ENCODE measurements around the gene ANHX. TPM values are rescaled to one million over a fixed set of nuclear protein-coding genes. Genes with fewer than 3 reads are reported as not detected.

The ANHX gene
- total and polyA plus RNA-seq, 5 donors from 2014 or later, result not detected

- Histone ChIP-seq H3K4me3 (ENCODE audit: low read depth, low read length) (no peak overlapping the region), H3K36me3 (ENCODE audit: control insufficient read depth, insufficient read depth, low read length) (no peaks in the 10 kb centered on the region), H3K27ac (ENCODE audit: insufficient read depth, low read length, poor library complexity, severe bottlenecking) (no peak overlapping the region), H3K9me3 (ENCODE audit: control insufficient read depth in 2 of 2, low read length in 2 of 2) (peaks cover 6 to 44% of the 10 kb centered on the region in 2 experiments), H3K4me1 (ENCODE audit: control insufficient read depth, insufficient read depth, low read length, poor library complexity, severe bottlenecking) (no peaks in the 10 kb centered on the region), H3K27me3 (ENCODE audit: control insufficient read depth, insufficient read depth, low read length) (no peaks in the 10 kb centered on the region)
- DNase-seq (no peak), ATAC-seq (ENCODE audit: low read depth in 2 of 2) (no peak)
- Mint-ChIP-seq H3K4me1 (peaks cover 0 to 4% (median 1%) of the 10 kb centered on the region in 4 donors), H3K36me3 (peaks cover 5% of the 10 kb centered on the region), H3K27ac (no peak overlapping the region), H3K4me3 (no peak overlapping the region), H3K9me3 (peaks cover 2 to 19% (median 6%) of the 10 kb centered on the region in 7 donors), H3K27me3 (no peaks in the 10 kb centered on the region)
Observed at GRCh38 chr12:133234971-133235370, 706 bp downstream of the ANHX start.

GRCh38 chr12:133233993-133234564, 1.6 kb downstream of the ANHX start:
- Histone ChIP-seq H3K4me1 (ENCODE audit: control insufficient read depth, insufficient read depth, low read length, poor library complexity, severe bottlenecking) (no peaks in the 10 kb centered on the region), H3K27me3 (ENCODE audit: control insufficient read depth, insufficient read depth, low read length) (no peaks in the 10 kb centered on the region), H3K27ac (ENCODE audit: insufficient read depth, low read length, poor library complexity, severe bottlenecking) (no peak overlapping the region), H3K9me3 (ENCODE audit: control insufficient read depth in 2 of 2, low read length in 2 of 2) (peaks cover 5 to 35% of the 10 kb centered on the region in 2 experiments), H3K36me3 (ENCODE audit: control insufficient read depth, insufficient read depth, low read length) (no peaks in the 10 kb centered on the region), H3K4me3 (ENCODE audit: low read depth, low read length) (no peak overlapping the region)
- Mint-ChIP-seq H3K27ac (no peak overlapping the region), H3K36me3 (peaks cover 5% of the 10 kb centered on the region), H3K4me1 (peaks cover 0 to 4% (median 1%) of the 10 kb centered on the region in 4 donors), H3K9me3 (peaks cover 0 to 20% (median 9%) of the 10 kb centered on the region in 7 donors), H3K27me3 (no peaks in the 10 kb centered on the region), H3K4me3 (no peak overlapping the region)
- ATAC-seq (ENCODE audit: low read depth in 2 of 2) (no peak), DNase-seq (no peak)

- H3K4me1 ChIP-seq (ENCODE audit: control insufficient read depth, insufficient read depth, low read length, poor library complexity, severe bottlenecking), result no peaks in the 10 kb centered on the region
- H3K36me3 Mint-ChIP-seq, result peaks cover 5% of the 10 kb centered on the region
- no peaks in the 10 kb centered on the region for H3K27me3 Mint-ChIP-seq
- peaks cover 0 to 4% (median 1%) of the 10 kb centered on the region in 4 donors for H3K4me1 Mint-ChIP-seq
- H3K4me3 Mint-ChIP-seq, result peak overlapping the region in 1 of 4 donors; percentile 63
- H3K27ac ChIP-seq (ENCODE audit: insufficient read depth, low read length, poor library complexity, severe bottlenecking), result no peak overlapping the region
- peaks cover 4 to 20% (median 12%) of the 10 kb centered on the region in 7 donors for H3K9me3 Mint-ChIP-seq
- H3K4me3 ChIP-seq (ENCODE audit: low read depth, low read length), result no peak overlapping the region
- DNase-seq (no peak), ATAC-seq (ENCODE audit: low read depth in 2 of 2) (no peak)
- no peaks in the 10 kb centered on the region for H3K27me3 ChIP-seq (ENCODE audit: control insufficient read depth, insufficient read depth, low read length)
- H3K9me3 ChIP-seq (ENCODE audit: control insufficient read depth in 2 of 2, low read length in 2 of 2), result peaks cover 4 to 44% of the 10 kb centered on the region in 2 experiments
- H3K27ac Mint-ChIP-seq, result no peak overlapping the region
- no peaks in the 10 kb centered on the region for H3K36me3 ChIP-seq (ENCODE audit: control insufficient read depth, insufficient read depth, low read length)
Observed at GRCh38 chr12:133233006-133233405, 2.7 kb downstream of the ANHX start.

- peaks cover 4 to 55% of the 10 kb centered on the region in 2 experiments for H3K9me3 ChIP-seq (ENCODE audit: control insufficient read depth in 2 of 2, low read length in 2 of 2)
- no peak overlapping the region for H3K27ac ChIP-seq (ENCODE audit: insufficient read depth, low read length, poor library complexity, severe bottlenecking)
- ATAC-seq (ENCODE audit: low read depth in 2 of 2), result peak in 1 of 2 donors; percentile 12
- Mint-ChIP-seq H3K27ac (peak overlapping the region in 1 of 3 donors; percentile 5), H3K9me3 (peaks cover 4 to 20% (median 11%) of the 10 kb centered on the region in 7 donors), H3K27me3 (no peaks in the 10 kb centered on the region), H3K4me1 (peaks cover 0 to 4% (median 0%) of the 10 kb centered on the region in 4 donors), H3K4me3 (no peak overlapping the region), H3K36me3 (no peaks in the 10 kb centered on the region)
- H3K4me3 ChIP-seq (ENCODE audit: low read depth, low read length), result no peak overlapping the region
- H3K27me3 ChIP-seq (ENCODE audit: control insufficient read depth, insufficient read depth, low read length), result no peaks in the 10 kb centered on the region
- DNase-seq, result no peak
- no peaks in the 10 kb centered on the region for H3K36me3 ChIP-seq (ENCODE audit: control insufficient read depth, insufficient read depth, low read length)
- H3K4me1 ChIP-seq (ENCODE audit: control insufficient read depth, insufficient read depth, low read length, poor library complexity, severe bottlenecking), result no peaks in the 10 kb centered on the region
Observed at GRCh38 chr12:133231001-133231400, 4.7 kb downstream of the ANHX start.

- Histone ChIP-seq H3K36me3 (ENCODE audit: control insufficient read depth, insufficient read depth, low read length) (no peaks in the 10 kb centered on the region), H3K4me3 (ENCODE audit: low read depth, low read length) (no peak overlapping the region), H3K27me3 (ENCODE audit: control insufficient read depth, insufficient read depth, low read length) (no peaks in the 10 kb centered on the region), H3K4me1 (ENCODE audit: control insufficient read depth, insufficient read depth, low read length, poor library complexity, severe bottlenecking) (no peaks in the 10 kb centered on the region), H3K9me3 (ENCODE audit: control insufficient read depth in 2 of 2, low read length in 2 of 2) (peaks cover 4 to 45% of the 10 kb centered on the region in 2 experiments), H3K27ac (ENCODE audit: insufficient read depth, low read length, poor library complexity, severe bottlenecking) (no peak overlapping the region)
- Mint-ChIP-seq H3K36me3 (no peaks in the 10 kb centered on the region), H3K9me3 (peaks cover 0 to 22% (median 11%) of the 10 kb centered on the region in 7 donors), H3K27ac (no peak overlapping the region), H3K4me1 (no peaks in the 10 kb centered on the region), H3K4me3 (no peak overlapping the region), H3K27me3 (no peaks in the 10 kb centered on the region)
- no peak for DNase-seq
- ATAC-seq (ENCODE audit: low read depth in 2 of 2), result no peak
Observed at GRCh38 chr12:133227281-133227852, 8.3 kb downstream of the ANHX start.

- ATAC-seq (ENCODE audit: low read depth in 2 of 2) (no peak), DNase-seq (no peak)
- Mint-ChIP-seq H3K36me3 (no peaks in the 10 kb centered on the region), H3K4me1 (no peaks in the 10 kb centered on the region), H3K9me3 (peaks cover 0 to 29% (median 11%) of the 10 kb centered on the region in 7 donors), H3K27ac (no peak overlapping the region), H3K4me3 (no peak overlapping the region), H3K27me3 (no peaks in the 10 kb centered on the region)
- H3K27me3 ChIP-seq (ENCODE audit: control insufficient read depth, insufficient read depth, low read length), result no peaks in the 10 kb centered on the region
- no peak overlapping the region for H3K4me3 ChIP-seq (ENCODE audit: low read depth, low read length)
- H3K9me3 ChIP-seq (ENCODE audit: control insufficient read depth in 2 of 2, low read length in 2 of 2), result peaks cover 4 to 45% of the 10 kb centered on the region in 2 experiments
- H3K4me1 ChIP-seq (ENCODE audit: control insufficient read depth, insufficient read depth, low read length, poor library complexity, severe bottlenecking), result no peaks in the 10 kb centered on the region
- H3K36me3 ChIP-seq (ENCODE audit: control insufficient read depth, insufficient read depth, low read length), result no peaks in the 10 kb centered on the region
- H3K27ac ChIP-seq (ENCODE audit: insufficient read depth, low read length, poor library complexity, severe bottlenecking), result no peak overlapping the region
Observed at GRCh38 chr12:133226690-133227089, 9.0 kb downstream of the ANHX start.

GRCh38 chr12:133225527-133225926, 10.2 kb downstream of the ANHX start:
- Histone ChIP-seq H3K27me3 (ENCODE audit: control insufficient read depth, insufficient read depth, low read length) (no peaks in the 10 kb centered on the region), H3K4me3 (ENCODE audit: low read depth, low read length) (no peak overlapping the region), H3K4me1 (ENCODE audit: control insufficient read depth, insufficient read depth, low read length, poor library complexity, severe bottlenecking) (no peaks in the 10 kb centered on the region), H3K27ac (ENCODE audit: insufficient read depth, low read length, poor library complexity, severe bottlenecking) (no peak overlapping the region), H3K9me3 (ENCODE audit: control insufficient read depth in 2 of 2, low read length in 2 of 2) (peaks cover 5 to 56% of the 10 kb centered on the region in 2 experiments), H3K36me3 (ENCODE audit: control insufficient read depth, insufficient read depth, low read length) (no peaks in the 10 kb centered on the region)
- DNase-seq, result no peak
- Mint-ChIP-seq H3K27ac (no peak overlapping the region), H3K4me1 (no peaks in the 10 kb centered on the region), H3K36me3 (no peaks in the 10 kb centered on the region), H3K27me3 (no peaks in the 10 kb centered on the region), H3K9me3 (peaks cover 0 to 31% (median 11%) of the 10 kb centered on the region in 7 donors), H3K4me3 (no peak overlapping the region)
- ATAC-seq (ENCODE audit: low read depth in 2 of 2), result no peak

GRCh38 chr12:133222211-133222610, 13.5 kb downstream of the ANHX start:
- no peak overlapping the region for H3K4me3 ChIP-seq (ENCODE audit: low read depth, low read length)
- H3K27ac ChIP-seq (ENCODE audit: insufficient read depth, low read length, poor library complexity, severe bottlenecking), result no peak overlapping the region
- no peaks in the 10 kb centered on the region for H3K4me1 Mint-ChIP-seq
- peaks cover 0 to 51% (median 10%) of the 10 kb centered on the region in 7 donors for H3K9me3 Mint-ChIP-seq
- H3K9me3 ChIP-seq (ENCODE audit: control insufficient read depth in 2 of 2, low read length in 2 of 2), result peaks cover 4 to 74% of the 10 kb centered on the region in 2 experiments
- H3K4me3 Mint-ChIP-seq, result no peak overlapping the region
- no peaks in the 10 kb centered on the region for H3K4me1 ChIP-seq (ENCODE audit: control insufficient read depth, insufficient read depth, low read length, poor library complexity, severe bottlenecking)
- H3K27ac Mint-ChIP-seq, result no peak overlapping the region
- ATAC-seq (ENCODE audit: low read depth in 2 of 2) (no peak), DNase-seq (no peak)
- H3K27me3 Mint-ChIP-seq, result no peaks in the 10 kb centered on the region
- H3K27me3 ChIP-seq (ENCODE audit: control insufficient read depth, insufficient read depth, low read length), result no peaks in the 10 kb centered on the region
- no peaks in the 10 kb centered on the region for H3K36me3 ChIP-seq (ENCODE audit: control insufficient read depth, insufficient read depth, low read length)
- H3K36me3 Mint-ChIP-seq, result peaks cover 4% of the 10 kb centered on the region

All from CD4-positive, CD25-positive, alpha-beta regulatory T cell (primary cell).